AG04449 (cell line): ENCODE results near the gene SMG7.

Experiments
- CTCF ChIA-PET: fragments of 350-600 bp; formaldehyde crosslinking; extraction: SDS; loops from one replicate; lab custom pipeline; 2021; ENCODE audit warnings: antibody characterized with exemption; lab: Yijun Ruan, JAX
- POLR2A ChIA-PET: fragments of 400-600, 350-600 bp; formaldehyde crosslinking; extraction: SDS; loops from one replicate; lab custom pipeline; 2020; ENCODE audit warnings: antibody characterized with exemption, inconsistent platforms; lab: Yijun Ruan, JAX
- DNase-seq: peaks from one replicate; pipeline ENCODE4 v3.0.0-alpha.2; 2010; ENCODE audit warnings: low read depth, low spot score
- H3K4me3 ChIP-seq: 2 replicates; pipeline ENCODE4 v1.5.1; 2011; ENCODE audit warnings: low read depth, mild to moderate bottlenecking, control low read depth, low read length
- TF ChIP-seq, protein P1 (sequence below): IDR thresholded peaks from one replicate; pipeline ENCODE4 v1.5.1; 2011; ENCODE audit warnings: mild to moderate bottlenecking, moderate library complexity, low read length, control low read depth, inconsistent platforms; ENCODE audit not compliant: insufficient read depth; ENCODE audit errors: missing control alignments

The SMG7 gene

GRCh38 chr1:183597656-183598347 is 125.5 kb downstream of the SMG7 start:
- TF ChIP-seq, protein P1, sequence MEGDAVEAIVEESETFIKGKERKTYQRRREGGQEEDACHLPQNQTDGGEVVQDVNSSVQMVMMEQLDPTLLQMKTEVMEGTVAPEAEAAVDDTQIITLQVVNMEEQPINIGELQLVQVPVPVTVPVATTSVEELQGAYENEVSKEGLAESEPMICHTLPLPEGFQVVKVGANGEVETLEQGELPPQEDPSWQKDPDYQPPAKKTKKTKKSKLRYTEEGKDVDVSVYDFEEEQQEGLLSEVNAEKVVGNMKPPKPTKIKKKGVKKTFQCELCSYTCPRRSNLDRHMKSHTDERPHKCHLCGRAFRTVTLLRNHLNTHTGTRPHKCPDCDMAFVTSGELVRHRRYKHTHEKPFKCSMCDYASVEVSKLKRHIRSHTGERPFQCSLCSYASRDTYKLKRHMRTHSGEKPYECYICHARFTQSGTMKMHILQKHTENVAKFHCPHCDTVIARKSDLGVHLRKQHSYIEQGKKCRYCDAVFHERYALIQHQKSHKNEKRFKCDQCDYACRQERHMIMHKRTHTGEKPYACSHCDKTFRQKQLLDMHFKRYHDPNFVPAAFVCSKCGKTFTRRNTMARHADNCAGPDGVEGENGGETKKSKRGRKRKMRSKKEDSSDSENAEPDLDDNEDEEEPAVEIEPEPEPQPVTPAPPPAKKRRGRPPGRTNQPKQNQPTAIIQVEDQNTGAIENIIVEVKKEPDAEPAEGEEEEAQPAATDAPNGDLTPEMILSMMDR, result no peak
- POLR2A ChIA-PET, result no interaction called here
- no peak overlapping the region for H3K4me3 ChIP-seq
- DNase-seq, result no peak
- CTCF ChIA-PET, result interaction anchor here (1.4 to 3.0 kb wide), 2 partner anchors 10 to 20 kb away, joined by 3 to 18 read pairs; no protein-coding TSS in a partner anchor

- ChIA-PET POLR2A (no interaction called here), CTCF (interaction anchor here (1.0 to 3.0 kb wide), 3 partner anchors 10 to 21 kb away, joined by 3 to 18 read pairs (median 3); no protein-coding TSS in a partner anchor)
- DNase-seq, result no peak
- TF ChIP-seq, protein P1, result no peak
- no peak overlapping the region for H3K4me3 ChIP-seq
Measured at GRCh38 chr1:183598386-183598785, 126.1 kb downstream of the SMG7 start.

DNA sequence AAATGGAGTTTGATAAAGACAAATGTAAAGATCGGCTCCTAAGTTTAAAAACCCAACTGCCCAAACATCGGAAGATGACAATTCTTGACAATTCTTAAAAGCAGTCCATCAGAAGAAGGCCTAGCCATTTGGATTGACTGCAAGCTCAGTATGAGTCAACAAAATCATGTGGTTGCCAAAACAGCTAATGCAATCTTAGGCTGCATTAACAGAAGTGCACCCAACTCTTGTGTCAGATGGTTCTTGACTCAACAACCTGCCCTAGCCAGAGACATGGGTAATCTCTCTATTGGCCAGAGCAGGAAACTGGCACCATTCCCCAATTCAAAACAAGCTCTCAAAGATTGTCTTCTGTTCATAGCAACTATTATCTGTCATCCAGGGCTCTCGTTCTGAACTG is 127.8 kb downstream of the SMG7 start:
- ChIA-PET POLR2A (no interaction called here), CTCF (interaction anchor here (1.0 kb wide), 3 partner anchors 10 to 20 kb away, joined by 3 to 4 read pairs (median 4); no protein-coding TSS in a partner anchor)
- TF ChIP-seq, protein P1, result no peak
- DNase-seq, result peak; percentile 47
- H3K4me3 ChIP-seq, result no peak overlapping the region

DNA sequence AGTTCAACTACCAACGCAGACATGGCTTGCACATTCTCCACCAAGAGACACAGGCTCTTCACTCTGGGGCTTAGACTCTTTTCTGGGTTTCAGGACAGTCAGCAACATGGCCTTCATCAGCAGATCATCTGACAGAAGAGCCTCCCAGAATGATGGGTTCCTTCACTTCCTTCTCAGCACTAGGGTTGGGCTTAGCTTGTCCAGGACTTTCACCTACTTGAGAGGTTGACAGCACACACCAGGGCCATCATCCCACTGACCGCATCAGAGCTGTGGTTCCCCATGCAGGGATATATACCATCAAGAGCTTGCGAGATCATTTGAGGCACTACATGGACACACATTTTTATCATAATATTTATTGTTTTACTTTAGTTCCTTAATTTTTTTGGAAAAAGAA is 128.3 kb downstream of the SMG7 start:
- H3K4me3 ChIP-seq, result no peak overlapping the region
- TF ChIP-seq, protein P1, result no peak
- ChIA-PET CTCF (interaction anchor here (1.0 kb wide), 2 partner anchors 9 to 19 kb away, joined by 4 read pairs; no protein-coding TSS in a partner anchor), POLR2A (no interaction called here)
- no peak for DNase-seq

GRCh38 chr1:183602510-183602909 is 130.2 kb downstream of the SMG7 start:
- CTCF ChIA-PET, result no interaction called here
- H3K4me3 ChIP-seq, result no peak overlapping the region
- POLR2A ChIA-PET, result no interaction called here
- TF ChIP-seq, protein P1, result no peak
- no peak for DNase-seq
